IMR-90 (cell line): ENCODE measurements around the gene CELA3A. TPM values are rescaled to one million over a fixed set of nuclear protein-coding genes. Genes with fewer than 3 reads are reported as not detected.
"Not testable (repeated sequence)": the region's sequence is repeated elsewhere in the genome, so short reads cannot be mapped to it uniquely, and the experiment has no call there.

Source experiments
- ATAC-seq: fragments of 200-7000 bp; cut with Tn5 transposase; 2 replicates; pipeline ENCODE4 v1.9.1; 2020; ENCODE audit warnings: low read depth, mild to moderate bottlenecking, moderate library complexity
- BruUV-seq: library from RNA; stranded (reverse); fragments of 400-500 nt; replicated peaks from 2 replicates; lab custom pipeline; 2021; lab: Mats Ljungman, UMichigan
- CTCF ChIA-PET: fragments of 300-600 bp; formaldehyde crosslinking; extraction: SDS; loops from one replicate; lab custom pipeline; 2021; ENCODE audit warnings: antibody characterized with exemption; lab: Yijun Ruan, JAX
- POLR2A ChIA-PET: fragments of 300-600 bp; sonication (Branson Sonifier 250); formaldehyde crosslinking; loops from one replicate; lab custom pipeline; 2022; ENCODE audit warnings: antibody characterized with exemption; ENCODE audit not compliant: unreplicated experiment; lab: Charles Lee
- DNase-seq: peaks from one replicate; pipeline ENCODE4 v3.0.0; 2013
- H2AFZ ChIP-seq: replicated peaks from 2 replicates; pipeline ENCODE3; 2013; ENCODE audit warnings: low read length, mild to moderate bottlenecking; ENCODE audit not compliant: poor library complexity
- H2AK5ac ChIP-seq: 2 replicates; pipeline ENCODE4 v1.6.1; 2013; ENCODE audit warnings: low read depth, low read length, inconsistent platforms
- H2AK9ac ChIP-seq: replicated peaks from 2 replicates; pipeline ENCODE3; 2013; ENCODE audit warnings: mild to moderate bottlenecking, low read depth, low read length, moderate library complexity; ENCODE audit not compliant: poor library complexity
- H2BK120ac ChIP-seq: 2 replicates; pipeline ENCODE4 v1.6.1; 2013; ENCODE audit warnings: low read depth, low read length, inconsistent platforms
- H2BK15ac ChIP-seq: 3 replicates; pipeline ENCODE4 v1.6.1; 2013; ENCODE audit warnings: low read depth, low read length, inconsistent platforms
- H2BK20ac ChIP-seq: 2 replicates; pipeline ENCODE4 v1.6.1; 2013; ENCODE audit warnings: low read depth, mild to moderate bottlenecking, inconsistent platforms, low read length, moderate library complexity
- H2BK5ac ChIP-seq: 2 replicates; pipeline ENCODE4 v1.6.1; 2013; ENCODE audit warnings: mild to moderate bottlenecking, low read depth, low read length, inconsistent platforms; ENCODE audit not compliant: poor library complexity, severe bottlenecking
- H3K14ac ChIP-seq: replicated peaks from 2 replicates; pipeline ENCODE4 v1.6.1; 2013; ENCODE audit warnings: low read depth, low read length, inconsistent platforms
- H3K18ac ChIP-seq: 2 replicates; pipeline ENCODE4 v1.6.1; 2013; ENCODE audit warnings: low read depth, low read length, control low read depth
- H3K23ac ChIP-seq: 2 replicates; pipeline ENCODE4 v1.6.1; 2013; ENCODE audit warnings: low read depth, low read length, inconsistent platforms
- H3K27ac ChIP-seq: 2 replicates; pipeline ENCODE4 v1.5.1; 2013; ENCODE audit warnings: mild to moderate bottlenecking, control low read depth, low read length; ENCODE audit not compliant: insufficient read depth
- H3K27me3 ChIP-seq: 2 replicates; pipeline ENCODE4 v1.6.1; 2013; ENCODE audit warnings: low read length; ENCODE audit not compliant: control insufficient read depth, insufficient read depth
- H3K36me3 ChIP-seq: 2 replicates; pipeline ENCODE4 v1.6.1; 2013; ENCODE audit warnings: low read length, mixed read lengths; ENCODE audit not compliant: control insufficient read depth, insufficient read depth
- H3K4ac ChIP-seq: 2 replicates; pipeline ENCODE4 v1.6.1; 2013; ENCODE audit warnings: low read depth, low read length, inconsistent platforms
- H3K4me1 ChIP-seq: 2 replicates; pipeline ENCODE4 v1.6.1; 2013; ENCODE audit warnings: low read length, mixed read lengths; ENCODE audit not compliant: control insufficient read depth, insufficient read depth
- H3K4me2 ChIP-seq: 2 replicates; pipeline ENCODE4 v1.6.1; 2013; ENCODE audit warnings: low read depth, mild to moderate bottlenecking, control low read depth, low read length, moderate library complexity
- H3K4me3 ChIP-seq: 2 replicates; pipeline ENCODE4 v1.5.1; 2013; ENCODE audit warnings: low read depth, mild to moderate bottlenecking, control low read depth, low read length, moderate library complexity; ENCODE audit not compliant: insufficient read depth
- H3K56ac ChIP-seq: 2 replicates; pipeline ENCODE4 v1.6.1; 2013; ENCODE audit warnings: low read length, inconsistent platforms; ENCODE audit not compliant: insufficient read depth; ENCODE audit errors: extremely low read depth
- H3K79me1 ChIP-seq, 2 experiments: 2 replicates each; pipeline ENCODE4 v1.6.1; 2013; ENCODE audit warnings: low read length in 2 of 2, inconsistent platforms in 1 of 2, low read depth in 1 of 2
- H3K9ac ChIP-seq: 2 replicates; pipeline ENCODE4 v1.6.1; 2013; ENCODE audit warnings: low read depth, low read length, control low read depth
- H3K9me1 ChIP-seq: 2 replicates; pipeline ENCODE4 v1.6.1; 2013; ENCODE audit warnings: low read length, inconsistent platforms; ENCODE audit not compliant: insufficient read depth
- H3K9me3 ChIP-seq: 2 replicates; pipeline ENCODE4 v1.6.1; 2013; ENCODE audit warnings: low read length; ENCODE audit not compliant: control insufficient read depth, insufficient read depth
- H4K20me1 ChIP-seq: 2 replicates; pipeline ENCODE4 v1.6.1; 2013; ENCODE audit warnings: low read length, inconsistent platforms; ENCODE audit not compliant: insufficient read depth
- H4K5ac ChIP-seq: 2 replicates; pipeline ENCODE4 v1.6.1; 2013; ENCODE audit warnings: mild to moderate bottlenecking, low read depth, low read length, control low read depth
- H4K8ac ChIP-seq, 2 experiments: 2 replicates each; pipeline ENCODE4 v1.6.1; 2013; ENCODE audit warnings: low read depth in 2 of 2, low read length in 2 of 2, control low read depth in 1 of 2, inconsistent platforms in 1 of 2
- H4K91ac ChIP-seq: 2 replicates; pipeline ENCODE4 v1.6.1; 2013; ENCODE audit warnings: low read depth, low read length, inconsistent platforms; ENCODE audit not compliant: insufficient read depth
- WGBS, 2 experiments: methylation state at CpG; one replicate each; pipeline versions ENCODE4 v1.1.5 to v1.1.7; 2013; ENCODE audit warnings: missing lambda C conversion rate in 2 of 2; ENCODE audit not compliant: insufficient read length in 1 of 2; ENCODE audit errors: extremely low coverage in 2 of 2; 5-methylcytosine and 5-hydroxymethylcytosine counted together
- dilution Hi-C: fragments of 300-500 bp; cut with HindIII; formaldehyde crosslinking; loops from one replicate; pipeline ENCODE4 v1.14.3; 2018; ENCODE audit warnings: low sequenced_read_pairs; ENCODE audit not compliant: unreplicated experiment
- in situ Hi-C: fragments of 300-500 bp; cut with MboI; formaldehyde crosslinking; loops from 3 replicates; pipeline ENCODE4 v1.14.3; 2019; ENCODE audit warnings: low sequenced_read_pairs, inconsistent platforms, mixed read lengths
- intact Hi-C: fragments of 100-400 bp; cut with micrococcal nuclease; formaldehyde crosslinking; loops from 2 replicates; pipeline ENCODE4 v1.10.0; 2022
- polyA plus RNA-seq, 3 experiments: library from polyadenylated mRNA; depleted of rRNA; stranded (reverse); fragments of >200 nt; gene quantifications; 2 replicates each; pipeline ENCODE4 v1.2.3, GENCODE V29; 2012; ENCODE audit warnings: low replicate concordance in 1 of 3
- total RNA-seq: library from RNA; depleted of rRNA; stranded (reverse); fragments of >200 nt; gene quantifications from 2 replicates; pipeline ENCODE4 v1.2.3, GENCODE V29; 2012

The CELA3A gene
- total and polyA plus RNA-seq, 2 of the 4 experiments (the other 2 are of a cell fraction), result not detected

DNA sequence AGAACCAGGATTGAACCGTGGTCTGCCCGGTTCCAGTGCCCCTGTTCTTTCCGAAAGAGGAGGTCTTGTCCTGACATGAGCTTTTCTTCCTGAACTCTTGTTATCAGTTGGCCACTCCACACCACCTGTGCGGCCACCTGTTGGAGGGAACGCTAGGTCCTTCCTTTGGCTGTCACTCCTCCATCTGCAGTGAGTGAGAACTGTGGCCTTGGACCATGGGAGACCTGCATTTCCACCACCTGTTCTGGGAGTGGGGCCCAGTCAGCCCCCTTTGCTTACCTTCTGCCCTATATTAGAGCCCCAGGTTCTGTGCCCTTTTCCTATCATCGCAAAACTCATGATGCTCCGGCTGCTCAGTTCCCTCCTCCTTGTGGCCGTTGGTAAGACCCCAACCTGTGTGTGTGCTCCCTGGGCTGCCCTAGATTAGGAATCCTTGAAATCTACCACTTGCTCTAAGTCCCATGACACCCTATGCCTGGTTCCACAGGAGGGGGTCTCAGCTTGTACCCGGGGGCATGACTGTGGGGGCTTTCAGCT is 24.7 kb upstream of the CELA3A start, which contains the start of gene CELA3B:
CELA3B (plus strand) TSS at position 320 of the 537 bp plus-strand sequence; CDS start at position 338, 18 bp downstream.
- in situ Hi-C loops, H4K8ac ChIP-seq, DNase-seq, H3K4me3 ChIP-seq, H3K27ac ChIP-seq, H2AK9ac ChIP-seq, H3K79me1 ChIP-seq, ATAC-seq, H3K27me3 ChIP-seq, H4K91ac ChIP-seq, H3K9me3 ChIP-seq, H3K4me2 ChIP-seq, H2BK120ac ChIP-seq, H3K18ac ChIP-seq, H3K4me1 ChIP-seq, H3K4ac ChIP-seq, H3K23ac ChIP-seq, H3K9me1 ChIP-seq, CTCF ChIA-PET, H3K9ac ChIP-seq, H2AFZ ChIP-seq, H3K36me3 ChIP-seq, H3K14ac ChIP-seq, H2AK5ac ChIP-seq, H4K5ac ChIP-seq, H2BK5ac ChIP-seq, dilution Hi-C loops, intact Hi-C loops, H2BK15ac ChIP-seq, BruUV-seq, POLR2A ChIA-PET, H3K56ac ChIP-seq, H4K20me1 ChIP-seq, H2BK20ac ChIP-seq: not testable (repeated sequence)
- no CpG with 5 or more reads among the region's 9 CpGs for WGBS, 2 experiments

DNA sequence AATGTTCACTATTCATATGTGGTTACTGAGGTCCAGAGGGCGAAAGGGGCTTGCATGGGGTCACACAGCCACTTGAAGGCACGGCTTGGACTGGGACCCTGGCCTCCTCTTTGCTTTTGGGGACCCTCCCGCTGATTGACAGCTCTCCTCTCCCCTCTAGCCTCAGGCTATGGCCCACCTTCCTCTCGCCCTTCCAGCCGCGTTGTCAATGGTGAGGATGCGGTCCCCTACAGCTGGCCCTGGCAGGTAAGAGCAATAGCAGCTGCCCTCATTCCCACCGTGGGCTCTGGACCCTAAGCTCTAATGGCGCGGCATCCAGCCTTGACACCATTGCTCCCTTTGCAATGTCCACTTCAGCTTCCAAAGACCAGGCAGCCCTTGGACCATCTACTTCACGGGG is 23.2 kb upstream of the CELA3A start:
- H3K9me1 ChIP-seq, POLR2A ChIA-PET, CTCF ChIA-PET, H3K79me1 ChIP-seq, H3K4ac ChIP-seq, H3K9me3 ChIP-seq, H3K56ac ChIP-seq, H4K20me1 ChIP-seq, H2BK120ac ChIP-seq, H3K36me3 ChIP-seq, ATAC-seq, H2BK15ac ChIP-seq, in situ Hi-C loops, H2AK5ac ChIP-seq, intact Hi-C loops, H4K91ac ChIP-seq, DNase-seq, BruUV-seq, H3K4me2 ChIP-seq, H2AK9ac ChIP-seq, H2BK20ac ChIP-seq, H4K5ac ChIP-seq, H3K27ac ChIP-seq, H3K27me3 ChIP-seq, H3K9ac ChIP-seq, H3K4me1 ChIP-seq, H3K4me3 ChIP-seq, H4K8ac ChIP-seq, H2AFZ ChIP-seq, H2BK5ac ChIP-seq, H3K14ac ChIP-seq, H3K23ac ChIP-seq, dilution Hi-C loops, H3K18ac ChIP-seq: not testable (repeated sequence)
- 73% methylated on average over 3 of the region's 11 CpGs; no CpG with 5 or more reads in 1 of the 2 experiments for WGBS, 2 experiments
